ENCODE results near the gene DUSP12.
A peak's percentile ranks its signal among the peaks of the same experiment; 100 is the strongest.
"Not testable (repeated sequence)": the region's sequence is repeated elsewhere in the genome, so short reads cannot be mapped to it uniquely, and the experiment has no call there.

Gene DUSP12

GRCh38 chr1:161749509-161750407, at the start of gene DUSP12:
TSS of gene DUSP12 (plus strand) at chr1:161749786. CDS start at chr1:161749802, 16 bp downstream.
- DNase-seq: peak; percentile 95

- DNase-seq: no peak
Measured at GRCh38 chr1:161702250-161702649, 47.3 kb upstream of the DUSP12 start.

GRCh38 chr1:161705537-161705936, 44.0 kb upstream of the DUSP12 start:
- no peak for DNase-seq

DNA sequence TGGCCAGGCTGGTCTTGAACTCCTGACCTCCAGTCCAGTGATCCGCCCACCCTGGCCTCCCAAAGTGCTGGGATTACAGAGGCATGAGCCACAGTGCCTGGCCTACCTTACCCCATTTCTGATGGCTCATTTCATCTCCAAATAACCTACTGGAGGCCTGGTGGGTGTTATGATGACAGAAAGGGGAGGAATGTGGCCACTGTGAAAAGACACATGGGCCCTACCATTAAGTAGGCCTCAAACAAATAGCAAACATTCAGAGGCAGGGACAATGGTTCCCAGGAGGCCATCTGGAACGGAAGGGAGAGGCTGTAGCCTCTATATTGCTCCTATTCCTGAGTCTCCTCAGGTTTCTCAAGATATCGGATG, 43.5 kb upstream of the DUSP12 start:
- DNase-seq: peak; percentile 77

DNA sequence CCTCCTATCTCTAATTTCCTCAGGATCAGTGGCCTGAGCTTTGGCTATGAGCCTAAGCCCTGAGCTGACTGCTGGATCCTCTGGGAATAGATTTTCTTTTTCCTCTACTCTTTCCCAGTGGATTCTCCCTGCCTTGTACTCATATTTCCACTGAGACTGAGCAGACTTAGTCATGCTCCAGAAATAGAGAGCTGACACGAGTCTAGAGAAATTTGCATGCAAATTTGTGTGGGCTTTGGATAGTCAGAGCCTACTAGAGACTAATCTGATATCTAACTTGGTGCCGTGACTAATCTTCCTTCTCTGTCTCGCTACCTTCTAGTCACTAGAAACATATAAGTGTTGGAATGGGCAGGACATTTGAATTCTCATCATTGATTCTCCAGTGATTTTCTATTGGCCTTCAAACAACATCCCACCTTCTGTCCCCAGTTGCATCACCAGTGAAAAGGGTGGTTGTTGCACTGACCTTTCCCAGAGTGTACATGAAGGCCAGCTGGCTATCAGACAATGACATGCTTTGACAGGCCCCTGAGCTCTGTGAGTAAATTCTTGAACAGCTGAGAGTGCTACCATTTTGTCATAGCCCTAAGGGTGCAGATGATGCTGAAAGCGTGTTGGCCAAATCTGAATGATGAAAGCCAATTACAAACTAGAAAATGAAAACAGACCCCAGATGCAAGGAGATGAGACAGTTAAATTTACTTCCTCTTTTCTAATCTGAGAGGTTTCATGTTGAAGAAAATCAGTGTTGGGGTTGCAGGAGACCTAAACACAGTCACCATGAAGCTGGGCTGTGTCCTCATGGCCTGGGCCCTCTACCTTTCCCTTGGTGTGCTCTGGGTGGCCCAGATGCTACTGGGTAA, 42.9 kb upstream of the DUSP12 start, which contains the start of gene FCRLA:
FCRLA (plus strand) TSS at position 748 of the 866 bp plus-strand sequence; CDS start at position 784, 36 bp downstream.
- DNase-seq: peak; percentile 94

GRCh38 chr1:161707503-161707902, 42.1 kb upstream of the DUSP12 start:
- no peak for DNase-seq

DNA sequence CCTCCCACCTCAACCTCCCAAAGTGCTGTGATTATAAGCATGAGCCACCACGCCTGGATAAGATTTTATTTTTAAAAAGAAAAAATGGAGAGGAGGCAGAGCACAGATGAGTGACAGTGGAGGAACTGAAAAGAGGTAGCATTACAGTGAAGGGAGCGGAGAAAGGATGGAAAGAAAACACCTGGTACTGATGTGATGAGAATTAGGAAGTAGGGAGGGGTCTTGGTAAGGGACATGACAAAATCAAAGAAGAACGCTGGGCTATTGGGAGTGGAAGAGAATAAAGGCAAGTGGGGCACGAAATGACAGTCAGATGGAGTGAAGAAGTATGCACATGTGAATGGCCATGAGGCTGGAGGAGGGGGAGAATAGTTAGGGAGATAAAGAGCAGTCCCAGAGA, 40.2 kb upstream of the DUSP12 start:
- DNase-seq: no peak

GRCh38 chr1:161710560-161710959, 39.0 kb upstream of the DUSP12 start:
- no peak for DNase-seq

DNA sequence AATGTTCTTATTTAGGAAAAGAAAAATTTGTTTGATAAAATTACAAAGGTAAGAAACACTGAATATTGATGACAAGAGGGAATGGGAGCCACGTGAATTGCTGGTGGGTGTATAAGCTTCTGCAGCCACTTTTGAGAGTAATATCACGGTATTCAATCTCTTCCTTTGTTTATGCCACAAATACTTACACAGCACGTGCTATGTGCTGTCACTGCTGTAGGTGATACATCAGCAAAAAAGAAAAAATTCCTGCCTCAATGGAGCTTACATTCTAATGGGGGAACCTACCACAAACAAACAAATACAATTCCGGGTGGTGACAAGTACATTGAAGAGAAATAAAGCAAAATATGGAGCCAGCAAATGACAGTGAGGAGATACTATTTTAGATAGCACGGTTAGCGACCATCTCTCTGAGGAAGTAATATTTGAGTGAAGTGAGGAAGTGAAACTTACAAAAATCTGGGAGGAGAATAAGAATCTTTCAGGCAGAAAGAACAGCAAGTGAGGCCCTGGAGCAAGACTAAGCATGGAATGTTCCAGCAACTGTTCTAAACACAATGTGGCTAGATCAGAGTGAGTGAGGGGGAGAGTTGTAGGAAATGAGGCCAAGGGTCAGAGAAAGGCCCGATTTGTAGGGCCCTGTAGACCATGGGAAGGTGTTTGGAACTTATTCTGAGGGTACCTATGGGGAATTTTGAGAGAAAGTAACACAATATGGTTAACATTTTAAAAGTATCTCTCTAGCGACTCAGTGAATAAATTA, 30.8 kb upstream of the DUSP12 start:
- DNase-seq: no peak

GRCh38 chr1:161719325-161719611, 30.3 kb upstream of the DUSP12 start:
- no peak for DNase-seq

- no peak for DNase-seq
Measured at GRCh38 chr1:161720422-161720821, 29.2 kb upstream of the DUSP12 start.

DNA sequence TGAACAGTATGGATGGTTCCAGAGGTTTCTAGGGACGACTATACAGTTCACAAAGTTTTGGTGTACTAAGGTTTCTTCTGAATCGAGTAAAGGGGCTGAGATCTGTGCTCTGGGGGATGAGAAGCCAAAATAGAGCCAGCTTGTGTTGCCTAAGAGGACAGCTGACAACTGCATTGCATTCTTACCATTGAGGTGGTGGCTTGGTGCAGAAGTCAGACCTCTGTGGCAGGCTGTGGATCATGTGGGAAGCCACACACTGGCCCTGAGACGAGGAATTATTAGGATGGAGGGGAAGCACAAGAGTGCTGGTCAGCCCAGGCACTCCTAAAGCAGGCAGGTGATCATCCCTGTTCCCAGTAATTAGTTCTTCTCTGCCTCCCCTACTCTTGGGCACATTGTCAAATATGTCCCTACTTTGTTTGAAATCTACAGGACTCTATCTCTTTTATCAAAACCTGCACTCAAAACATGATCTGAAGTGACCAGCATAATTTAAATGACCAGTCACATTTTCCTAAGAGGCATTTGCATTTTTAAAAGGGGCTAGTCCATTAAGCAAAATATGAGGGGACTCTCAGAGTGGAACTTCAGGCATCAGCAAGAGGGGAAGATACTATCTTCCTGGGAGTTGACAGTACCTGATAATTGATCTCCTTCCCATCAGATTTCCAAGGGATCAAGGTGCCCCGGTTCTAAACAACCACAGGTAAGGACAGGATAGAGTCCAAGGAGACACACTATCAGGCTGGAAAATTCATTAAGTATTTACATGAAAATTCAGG, 28.4 kb upstream of the DUSP12 start, which contains the start of gene FCRLB:
FCRLB (plus strand) TSS at position 589 of the 782 bp plus-strand sequence. CDS start 1,129 bp downstream, outside the sequence.
- no peak for DNase-seq

GRCh38 chr1:161721738-161722343, 27.7 kb upstream of the DUSP12 start:
- DNase-seq: peak; percentile 98

DNA sequence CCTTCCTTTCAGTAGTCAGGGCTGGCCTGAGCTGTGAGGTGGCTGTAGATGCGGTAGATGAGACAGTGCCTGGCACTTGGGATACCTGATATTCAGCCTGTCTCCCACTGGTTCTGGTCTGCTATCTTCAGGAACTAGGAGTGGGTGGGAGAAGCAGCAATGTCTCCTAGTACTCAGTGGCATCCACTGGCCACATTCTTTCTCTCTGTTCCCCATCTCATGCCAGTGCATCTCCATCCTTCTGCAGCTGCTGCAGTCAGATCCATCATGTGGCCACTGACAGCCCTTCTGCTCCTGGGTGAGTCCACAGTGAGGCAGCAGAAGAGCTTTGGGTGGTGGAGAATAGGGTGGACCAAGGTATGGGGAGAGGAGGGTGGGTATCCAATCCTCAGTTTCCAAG, 27.2 kb upstream of the DUSP12 start:
- DNase-seq: no peak

DNA sequence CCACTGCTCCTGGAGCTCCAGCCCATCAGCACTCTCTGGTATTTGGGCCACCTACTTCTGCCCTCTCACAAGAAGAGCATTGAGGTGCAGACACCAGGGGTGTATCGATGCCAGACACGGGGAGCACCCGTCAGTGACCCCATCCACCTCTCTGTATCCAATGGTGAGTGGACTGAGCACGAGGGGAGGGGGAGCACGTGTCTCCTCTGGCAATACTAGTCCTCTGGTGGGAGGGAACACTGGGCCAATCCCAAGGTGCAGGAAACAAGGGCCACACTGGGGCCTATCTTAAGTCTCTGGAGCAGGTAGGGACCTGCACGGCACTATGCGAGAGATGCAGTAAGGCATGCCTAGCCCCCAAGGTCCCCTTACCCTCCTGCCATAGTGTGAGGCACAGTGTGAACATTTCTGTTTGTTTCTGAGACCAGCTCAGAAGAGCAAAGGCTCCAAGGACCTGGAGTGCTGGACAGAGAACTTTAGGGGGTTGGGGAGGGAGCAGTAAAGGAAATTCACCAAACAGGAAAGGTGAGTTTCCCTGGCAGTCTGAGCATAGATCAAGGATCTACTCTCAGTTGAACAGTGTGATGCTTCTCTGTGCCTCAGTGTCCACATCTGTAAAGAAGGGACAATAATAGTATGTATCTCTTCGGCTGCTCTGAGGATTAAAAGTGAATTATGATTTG, 26.0 kb upstream of the DUSP12 start:
- DNase-seq: no peak

GRCh38 chr1:161725258-161725907, 24.2 kb upstream of the DUSP12 start:
- DNase-seq: not testable (repeated sequence)

GRCh38 chr1:161725908-161726472, 23.6 kb upstream of the DUSP12 start:
- peak; percentile 61 for DNase-seq

DNA sequence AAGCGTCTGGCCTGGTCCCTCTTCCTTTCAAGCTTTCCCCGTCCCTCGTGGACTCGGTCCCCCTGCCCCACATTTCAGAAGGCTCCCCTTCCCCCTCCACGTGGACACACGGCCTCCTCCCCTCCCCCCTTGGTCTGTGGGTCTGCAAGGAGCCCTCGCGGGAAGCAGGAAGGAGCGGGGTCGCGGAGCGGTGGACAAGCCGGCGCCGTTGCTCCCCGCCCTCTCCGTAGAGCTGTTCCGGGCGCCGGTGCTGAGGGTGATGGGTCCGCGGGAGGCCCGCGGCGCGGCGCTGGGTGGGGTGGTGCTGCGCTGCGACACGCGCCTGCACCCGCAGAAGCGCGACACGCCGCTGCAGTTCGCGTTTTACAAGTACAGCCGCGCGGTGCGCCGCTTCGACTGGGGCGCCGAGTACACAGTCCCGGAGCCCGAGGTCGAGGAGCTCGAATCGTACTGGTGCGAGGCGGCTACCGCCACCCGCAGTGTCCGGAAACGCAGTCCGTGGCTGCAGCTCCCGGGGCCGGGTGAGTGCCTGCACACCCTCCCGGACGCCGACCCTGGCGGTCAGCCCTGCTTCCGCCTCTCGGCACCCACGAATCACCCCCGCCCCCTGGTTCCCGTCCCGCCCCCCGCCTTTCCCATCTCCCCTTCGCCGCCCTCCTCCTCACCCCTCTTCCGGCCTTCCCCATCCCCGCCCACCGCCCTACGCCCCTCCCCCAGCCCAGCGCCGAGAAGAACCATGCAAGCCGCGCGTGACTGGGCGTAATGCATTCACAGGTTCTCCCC, 22.9 kb upstream of the DUSP12 start:
- peak; percentile 92 for DNase-seq

GRCh38 chr1:161727256-161727924, 22.2 kb upstream of the DUSP12 start:
- DNase-seq: peak; percentile 78

Data from EL (cell line).